Right lobe of liver (tissue), 4 donors: ENCODE results near the gene MACROD1.

Experiments
- POLR2A ChIP-seq: fragments of 450-650 bp; IDR thresholded peaks from one replicate; pipeline ENCODE4 v1.6.1; 2017; ENCODE audit warnings: antibody characterized with exemption, mild to moderate bottlenecking
- TF ChIP-seq, protein P1 (sequence below), 4 donors: fragments of 200-600 bp in 3 of 4; fragments of 450-650 bp in 1 of 4; IDR thresholded peaks; one replicate each; pipeline versions ENCODE4 v1.5.1 to v1.8.0; 2016 to 2022; ENCODE audit warnings: antibody characterized with exemption in 4 of 4, mild to moderate bottlenecking in 2 of 4
- donor health status: DM: no; HTN: no; CAD: no.
- donor health status: DM: no; HTN: no; CAD: no.
- donor health status: DM: no; HTN: yes; CAD: no.

DNA sequence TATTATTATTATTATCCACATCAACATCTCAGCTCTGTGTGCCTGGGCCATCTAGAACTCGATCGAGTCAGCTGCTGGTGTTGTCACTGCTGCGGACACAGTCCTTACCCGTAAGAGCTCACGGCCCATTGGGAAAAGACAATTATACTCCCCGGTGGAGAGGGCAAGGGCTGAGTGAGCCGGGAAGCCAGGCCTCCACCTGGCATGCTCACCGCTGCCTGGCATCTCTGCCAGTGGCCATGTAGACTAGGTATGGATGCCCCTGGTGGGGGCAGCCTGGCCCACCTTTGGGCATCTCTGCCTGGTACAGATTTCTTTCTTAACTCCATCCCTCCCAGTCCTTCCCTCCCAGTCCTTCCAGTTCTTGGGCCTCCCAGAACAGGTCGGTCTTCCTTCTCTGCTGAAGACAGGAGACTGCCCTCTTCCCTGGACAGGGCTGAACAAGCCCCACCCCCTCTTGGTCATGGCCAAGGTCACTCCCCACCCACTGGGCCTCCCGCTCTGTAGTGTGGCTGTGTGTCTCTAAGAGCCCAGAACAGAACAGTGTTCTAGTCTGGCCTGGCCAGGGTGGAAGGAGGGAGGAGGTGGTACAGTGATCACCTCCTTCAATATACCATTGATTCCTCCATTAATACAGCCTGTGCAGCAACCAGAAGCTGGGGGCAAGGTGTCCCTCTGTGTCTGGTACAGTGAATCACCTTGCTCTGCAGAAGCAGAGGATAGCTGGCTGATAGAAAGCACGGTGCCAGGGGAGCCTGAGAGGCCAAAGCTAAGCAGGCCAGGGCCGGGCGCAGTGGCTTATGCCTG lies 72.5 kb downstream of the MACROD1 start:
- TF ChIP-seq, protein P1, sequence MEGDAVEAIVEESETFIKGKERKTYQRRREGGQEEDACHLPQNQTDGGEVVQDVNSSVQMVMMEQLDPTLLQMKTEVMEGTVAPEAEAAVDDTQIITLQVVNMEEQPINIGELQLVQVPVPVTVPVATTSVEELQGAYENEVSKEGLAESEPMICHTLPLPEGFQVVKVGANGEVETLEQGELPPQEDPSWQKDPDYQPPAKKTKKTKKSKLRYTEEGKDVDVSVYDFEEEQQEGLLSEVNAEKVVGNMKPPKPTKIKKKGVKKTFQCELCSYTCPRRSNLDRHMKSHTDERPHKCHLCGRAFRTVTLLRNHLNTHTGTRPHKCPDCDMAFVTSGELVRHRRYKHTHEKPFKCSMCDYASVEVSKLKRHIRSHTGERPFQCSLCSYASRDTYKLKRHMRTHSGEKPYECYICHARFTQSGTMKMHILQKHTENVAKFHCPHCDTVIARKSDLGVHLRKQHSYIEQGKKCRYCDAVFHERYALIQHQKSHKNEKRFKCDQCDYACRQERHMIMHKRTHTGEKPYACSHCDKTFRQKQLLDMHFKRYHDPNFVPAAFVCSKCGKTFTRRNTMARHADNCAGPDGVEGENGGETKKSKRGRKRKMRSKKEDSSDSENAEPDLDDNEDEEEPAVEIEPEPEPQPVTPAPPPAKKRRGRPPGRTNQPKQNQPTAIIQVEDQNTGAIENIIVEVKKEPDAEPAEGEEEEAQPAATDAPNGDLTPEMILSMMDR (IDR thresholded peaks at IDR 0.05), result no peak
- no peak for TF ChIP-seq POLR2A
